Testis (tissue), 3 donors: ENCODE data around the gene GMDS. TPM values are rescaled to one million over a fixed set of nuclear protein-coding genes. Genes with fewer than 3 reads are reported as not detected.

ENCODE experiments used
- DNase-seq: peaks from one replicate; pipeline ENCODE4 v3.0.0-alpha.2; 2019
- H3K27ac ChIP-seq, 2 donors: fragments of 200-600 bp; sonication (generic); one replicate each; pipeline ENCODE4 v1.5.1; 2019
- H3K27me3 ChIP-seq: fragments of 200-600 bp; sonication (generic); one replicate; pipeline ENCODE4 v1.5.1; 2019
- H3K36me3 ChIP-seq: fragments of 200-600 bp; sonication (generic); one replicate; pipeline ENCODE4 v1.5.1; 2017; ENCODE audit warnings: low read depth; ENCODE audit errors: missing control alignments
- H3K4me1 ChIP-seq: fragments of 200-600 bp; sonication (generic); one replicate; pipeline ENCODE4 v1.5.1; 2019
- H3K4me3 ChIP-seq, 2 donors: fragments of 200-600 bp; sonication (generic); one replicate each; pipeline ENCODE4 v1.5.1; 2017 to 2019
- H3K9me3 ChIP-seq: fragments of 200-600 bp; sonication (generic); one replicate; pipeline ENCODE4 v1.5.1; 2017
- POLR2A ChIP-seq: fragments of 450-650 bp; IDR thresholded peaks from one replicate; pipeline ENCODE4 v1.6.1; 2017; ENCODE audit warnings: antibody characterized with exemption, mild to moderate bottlenecking, moderate library complexity
- WGBS, 2 donors: methylation state at CpG; one replicate each; pipeline ENCODE4 v1.1.5; 2018; 5-methylcytosine and 5-hydroxymethylcytosine counted together
- intact Hi-C: fragments of 100-400 bp; cut with DNase I; formaldehyde crosslinking; loops from one replicate; pipeline ENCODE4 v1.15.1; 2023; ENCODE audit warnings: low total_unique reads
- polyA plus RNA-seq: library from polyadenylated mRNA; stranded (reverse); fragments of 350-450 nt; fragmentation: Illumina TruSeq; extraction: RNeasy Lipid Tissue Mini Kit (QIAGEN cat#74804); gene quantifications from one replicate; pipeline ENCODE4 v1.2.3, GENCODE V29; 2014; ENCODE audit warnings: low read depth, low replicate concordance; ENCODE audit not compliant: insufficient read depth
- total RNA-seq, 2 donors: library from RNA; depleted of rRNA; stranded (reverse); fragments of >200 nt; gene quantifications; one replicate each; pipeline ENCODE4 v1.2.3, GENCODE V29; 2016
- TF ChIP-seq, protein P1 (sequence below), 3 experiments: fragments of 450-650 bp in 2 of 3; fragments of 200-600 bp in 1 of 3; sonication (generic) in 1 of 3; IDR thresholded peaks; one replicate each; pipeline ENCODE4 v1.5.1; 2016 to 2019; ENCODE audit warnings: antibody characterized with exemption in 3 of 3, mild to moderate bottlenecking in 2 of 3, moderate library complexity in 1 of 3

The GMDS gene
- total and polyA plus RNA-seq, 3 donors from 2014 or later, result 19.6 to 31.1 (median 22.2) TPM

DNA sequence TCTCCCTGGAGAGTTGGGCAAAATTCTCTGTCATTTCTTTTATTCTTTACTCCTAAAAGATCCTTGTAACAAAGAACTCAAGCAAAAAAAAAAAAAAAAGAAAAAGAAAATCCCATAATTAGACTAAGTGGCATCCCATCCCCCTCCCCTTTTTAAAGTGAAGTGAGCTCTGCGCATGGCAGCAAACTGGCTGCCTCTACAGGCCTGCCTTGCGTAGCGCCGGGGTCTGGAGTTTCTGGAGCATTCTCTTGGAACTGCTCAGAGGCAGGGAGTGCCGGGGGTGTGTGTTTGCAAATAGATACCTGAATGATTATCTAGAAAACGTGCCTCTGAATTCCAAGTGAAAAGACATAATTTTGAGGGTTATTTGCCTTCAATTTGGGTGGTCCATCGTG lies 587.6 kb downstream of the GMDS start:
- Histone ChIP-seq H3K4me3 (no peak overlapping the region), H3K27me3 (no peaks in the 10 kb centered on the region), H3K27ac (no peak overlapping the region), H3K4me1 (no peaks in the 10 kb centered on the region), H3K36me3 (no peaks in the 10 kb centered on the region), H3K9me3 (no peaks in the 10 kb centered on the region)
- no peak for DNase-seq
- no peak for TF ChIP-seq POLR2A
- TF ChIP-seq, protein P1, sequence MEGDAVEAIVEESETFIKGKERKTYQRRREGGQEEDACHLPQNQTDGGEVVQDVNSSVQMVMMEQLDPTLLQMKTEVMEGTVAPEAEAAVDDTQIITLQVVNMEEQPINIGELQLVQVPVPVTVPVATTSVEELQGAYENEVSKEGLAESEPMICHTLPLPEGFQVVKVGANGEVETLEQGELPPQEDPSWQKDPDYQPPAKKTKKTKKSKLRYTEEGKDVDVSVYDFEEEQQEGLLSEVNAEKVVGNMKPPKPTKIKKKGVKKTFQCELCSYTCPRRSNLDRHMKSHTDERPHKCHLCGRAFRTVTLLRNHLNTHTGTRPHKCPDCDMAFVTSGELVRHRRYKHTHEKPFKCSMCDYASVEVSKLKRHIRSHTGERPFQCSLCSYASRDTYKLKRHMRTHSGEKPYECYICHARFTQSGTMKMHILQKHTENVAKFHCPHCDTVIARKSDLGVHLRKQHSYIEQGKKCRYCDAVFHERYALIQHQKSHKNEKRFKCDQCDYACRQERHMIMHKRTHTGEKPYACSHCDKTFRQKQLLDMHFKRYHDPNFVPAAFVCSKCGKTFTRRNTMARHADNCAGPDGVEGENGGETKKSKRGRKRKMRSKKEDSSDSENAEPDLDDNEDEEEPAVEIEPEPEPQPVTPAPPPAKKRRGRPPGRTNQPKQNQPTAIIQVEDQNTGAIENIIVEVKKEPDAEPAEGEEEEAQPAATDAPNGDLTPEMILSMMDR (IDR thresholded peaks at IDR 0.05), result no peak
- 85 to 90% methylated on average over 7 of the region's 7 CpGs for WGBS, 2 donors
- intact Hi-C loops, result no loop called here

DNA sequence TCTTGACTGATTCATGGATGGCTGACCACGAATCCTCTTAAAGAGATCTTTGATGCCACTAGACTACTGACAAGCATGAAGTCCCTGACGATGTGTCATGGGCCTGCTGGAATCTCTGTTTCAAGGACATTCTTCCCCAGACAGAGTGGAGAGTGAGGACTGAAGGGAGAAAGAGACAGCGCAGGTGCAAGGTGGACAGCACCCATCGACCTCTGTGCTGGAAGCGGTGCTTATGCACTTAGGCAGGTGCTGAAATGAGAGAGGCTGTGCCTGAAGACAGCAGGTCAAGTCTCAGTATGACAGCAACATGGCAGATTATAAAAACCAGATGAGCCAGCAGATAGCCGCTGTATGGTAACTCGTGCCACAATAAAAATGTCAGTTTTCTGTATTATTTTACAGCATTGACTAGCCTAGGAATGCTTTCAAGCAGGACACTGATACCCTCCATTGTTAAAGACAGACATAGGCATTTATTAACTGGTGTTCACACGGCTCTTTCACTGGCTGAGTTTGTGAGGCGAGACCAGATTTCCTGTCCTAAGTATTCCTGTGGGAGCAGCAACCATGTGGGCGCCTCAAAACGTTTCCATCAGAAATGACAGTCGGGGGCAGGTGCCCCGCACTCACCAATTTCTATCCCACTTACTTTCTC lies 588.2 kb downstream of the GMDS start:
- Histone ChIP-seq H3K4me1 (no peaks in the 10 kb centered on the region), H3K4me3 (no peak overlapping the region)
- WGBS, 2 donors, result 81 to 90% methylated on average over 13 of the region's 13 CpGs

DNA sequence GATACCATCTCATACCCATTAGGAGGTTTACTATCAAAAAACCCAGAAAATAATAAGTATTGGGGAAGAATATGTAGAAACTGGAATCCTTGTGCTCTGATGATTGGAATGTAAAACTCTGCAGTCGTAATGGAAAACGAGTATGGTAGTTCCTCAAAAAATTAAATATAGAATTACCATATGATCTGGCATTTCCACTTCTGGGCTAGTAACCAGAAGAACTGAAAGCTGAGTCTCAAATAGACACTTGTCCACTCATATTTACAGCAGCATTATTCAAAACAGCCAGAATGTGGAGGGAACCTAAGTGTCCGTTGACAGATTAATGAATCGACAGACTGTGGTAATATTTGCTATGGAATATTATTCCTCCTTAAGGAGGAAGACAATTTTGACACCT lies 591.4 kb downstream of the GMDS start:
- intact Hi-C loops, result no loop called here
- TF ChIP-seq POLR2A, result no peak
- TF ChIP-seq, protein P1 (IDR thresholded peaks at IDR 0.05), result no peak
- Histone ChIP-seq H3K36me3 (no peaks in the 10 kb centered on the region), H3K27me3 (no peaks in the 10 kb centered on the region), H3K4me1 (no peaks in the 10 kb centered on the region), H3K9me3 (no peaks in the 10 kb centered on the region), H3K27ac (no peak overlapping the region), H3K4me3 (no peak overlapping the region)
- DNase-seq, result no peak
- WGBS, 2 donors, result 86% methylated on average over 4 of the region's 4 CpGs

More for the DNA sequence above, 588.2 kb downstream of the GMDS start:
- no peaks in the 10 kb centered on the region for H3K9me3 ChIP-seq
- H3K27ac ChIP-seq, result no peak overlapping the region
- H3K27me3 ChIP-seq, result no peaks in the 10 kb centered on the region
- H3K36me3 ChIP-seq, result no peaks in the 10 kb centered on the region
- TF ChIP-seq, protein P1 (IDR thresholded peaks at IDR 0.05), result no peak
- no peak for TF ChIP-seq POLR2A
- intact Hi-C loops, result no loop called here
- no peak for DNase-seq

DNA sequence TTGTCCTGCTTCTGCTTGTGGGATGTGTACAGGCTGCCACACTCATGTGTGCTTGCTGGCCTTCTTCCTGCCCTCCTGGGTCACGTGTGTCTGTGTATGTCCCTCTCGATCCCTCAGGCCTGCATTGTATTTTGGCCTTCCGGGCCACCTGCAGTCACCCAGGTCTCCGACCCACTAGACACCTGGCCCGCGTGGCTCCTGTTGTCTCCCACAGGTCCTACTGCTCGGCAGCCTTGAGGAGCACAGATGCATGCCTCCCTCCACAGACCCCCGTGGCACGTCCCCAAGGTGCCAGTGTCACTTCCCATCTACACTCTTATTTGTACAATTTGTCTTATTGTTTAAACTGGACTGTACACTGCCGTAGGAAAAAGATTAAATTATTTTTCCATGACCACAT lies 592.6 kb downstream of the GMDS start:
- Histone ChIP-seq H3K9me3 (no peaks in the 10 kb centered on the region), H3K27me3 (no peaks in the 10 kb centered on the region), H3K4me3 (no peak overlapping the region), H3K36me3 (no peaks in the 10 kb centered on the region), H3K4me1 (no peaks in the 10 kb centered on the region), H3K27ac (no peak overlapping the region)
- no peak for DNase-seq
- TF ChIP-seq, protein P1 (IDR thresholded peaks at IDR 0.05), result no peak
- TF ChIP-seq POLR2A, result no peak
- intact Hi-C loops, result no loop called here
- WGBS, 2 donors, result 90 to 96% methylated on average over 10 of the region's 10 CpGs

DNA sequence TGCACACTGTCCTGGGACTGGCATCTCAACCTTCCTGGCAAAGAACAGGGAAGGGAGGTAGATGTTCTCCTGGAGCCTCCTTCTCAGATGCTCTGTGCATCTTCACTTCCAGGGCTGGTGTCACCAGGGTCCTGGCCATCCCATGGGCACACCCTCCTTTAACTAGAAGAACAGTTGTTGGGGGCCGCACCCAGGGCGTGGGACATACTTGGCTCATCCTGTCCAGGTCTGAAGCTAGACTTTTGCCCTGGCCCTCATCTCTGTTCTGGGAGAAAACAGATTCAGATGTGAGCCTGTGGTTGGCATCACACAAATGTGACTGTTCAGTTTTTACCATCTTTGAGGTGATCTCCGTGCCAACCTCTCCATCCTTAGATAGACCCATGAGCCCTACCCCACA lies 594.0 kb downstream of the GMDS start:
- DNase-seq, result no peak
- no peak overlapping the region for H3K27ac ChIP-seq

More for the DNA sequence above, 594.0 kb downstream of the GMDS start:
- H3K4me3 ChIP-seq, result no peak overlapping the region
- no peaks in the 10 kb centered on the region for H3K4me1 ChIP-seq
- TF ChIP-seq, protein P1 (IDR thresholded peaks at IDR 0.05), result no peak
- TF ChIP-seq POLR2A, result no peak
- intact Hi-C loops, result no loop called here
- 95% methylated on average over 3 of the region's 3 CpGs for WGBS, 2 donors
- H3K9me3 ChIP-seq, result no peaks in the 10 kb centered on the region
- H3K36me3 ChIP-seq, result no peaks in the 10 kb centered on the region
- no peaks in the 10 kb centered on the region for H3K27me3 ChIP-seq
